ENCODE measurements around the gene STK25. TPM values are rescaled to one million over a fixed set of nuclear protein-coding genes. Genes with fewer than 3 reads are reported as not detected.

The STK25 gene
- 132 and 171 TPM in 2 replicates for total RNA-seq (2014; rRNA removed; shearing (Covaris generic))

GRCh38 chr2:241508240-241509154, at the start of gene STK25:
Gene STK25, minus strand, starts transcription at chr2:241508584. Its CDS starts 549 bp downstream, at chr2:241508035.
- DNase-seq, result peak; percentile 99
- H3K4me3 ChIP-seq, result peak within 1 kb of the TSS; percentile 69
- H3K4me1 ChIP-seq, result peaks cover 22% of the 10 kb centered on the region
- H3K27ac ChIP-seq, result peak within 1 kb of the TSS; percentile 50
- H3K9me3 ChIP-seq (replicated peaks), result no peaks in the 10 kb centered on the region
- no peaks in the 10 kb centered on the region for H3K27me3 ChIP-seq
- H3K36me3 ChIP-seq, result peaks cover 4% of the 10 kb centered on the region; the same call in 1 of the 2 replicates

DNA sequence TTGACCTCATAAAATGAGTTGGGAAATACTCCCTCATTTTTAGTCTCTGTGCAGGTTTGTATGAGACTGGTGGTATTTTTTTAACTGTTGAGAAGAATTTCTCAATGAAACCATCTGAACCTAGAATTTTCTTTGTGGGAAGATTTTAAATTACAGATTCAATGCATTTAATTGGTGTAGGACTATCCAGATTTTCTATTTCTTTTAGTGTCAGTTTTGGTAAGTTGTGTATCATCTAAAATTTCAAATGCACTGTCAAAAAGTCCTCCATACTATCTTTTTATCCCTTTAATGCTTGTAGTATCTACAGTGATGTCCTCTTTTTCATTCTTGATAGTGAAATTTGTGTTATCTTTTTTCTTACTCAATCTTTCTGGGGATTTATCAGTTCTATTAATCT, 48.4 kb upstream of the STK25 start:
- Histone ChIP-seq H3K27me3 (no peaks in the 10 kb centered on the region), H3K4me1 (peaks cover under 1% of the 10 kb centered on the region), H3K27ac (no peak overlapping the region), H3K9me3 (replicated peaks) (peaks cover 5% of the 10 kb centered on the region; the same call in 1 of the 2 replicates), H3K4me3 (no peak overlapping the region), H3K36me3 (no peaks in the 10 kb centered on the region)
- DNase-seq, result no peak

DNA sequence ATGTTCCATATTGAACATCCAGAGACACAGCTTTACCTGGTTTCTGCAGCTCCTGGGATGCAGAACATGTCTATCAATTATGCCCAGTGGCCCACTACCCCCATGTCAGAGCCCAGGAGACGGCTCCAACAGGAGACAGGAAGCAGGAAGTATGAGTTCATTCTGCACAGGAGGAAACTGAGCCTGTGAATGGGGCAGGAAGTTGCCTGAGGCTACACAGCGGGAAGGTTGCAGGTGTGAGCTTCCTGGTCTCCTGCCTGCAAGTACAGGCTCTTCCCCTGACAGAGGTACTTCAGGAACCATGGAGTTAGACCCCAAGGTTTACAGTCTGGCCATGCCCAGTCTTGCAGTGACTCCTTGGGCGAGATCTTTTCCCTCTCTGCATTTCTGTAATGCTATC, 47.3 kb upstream of the STK25 start:
- no peak for DNase-seq

DNA sequence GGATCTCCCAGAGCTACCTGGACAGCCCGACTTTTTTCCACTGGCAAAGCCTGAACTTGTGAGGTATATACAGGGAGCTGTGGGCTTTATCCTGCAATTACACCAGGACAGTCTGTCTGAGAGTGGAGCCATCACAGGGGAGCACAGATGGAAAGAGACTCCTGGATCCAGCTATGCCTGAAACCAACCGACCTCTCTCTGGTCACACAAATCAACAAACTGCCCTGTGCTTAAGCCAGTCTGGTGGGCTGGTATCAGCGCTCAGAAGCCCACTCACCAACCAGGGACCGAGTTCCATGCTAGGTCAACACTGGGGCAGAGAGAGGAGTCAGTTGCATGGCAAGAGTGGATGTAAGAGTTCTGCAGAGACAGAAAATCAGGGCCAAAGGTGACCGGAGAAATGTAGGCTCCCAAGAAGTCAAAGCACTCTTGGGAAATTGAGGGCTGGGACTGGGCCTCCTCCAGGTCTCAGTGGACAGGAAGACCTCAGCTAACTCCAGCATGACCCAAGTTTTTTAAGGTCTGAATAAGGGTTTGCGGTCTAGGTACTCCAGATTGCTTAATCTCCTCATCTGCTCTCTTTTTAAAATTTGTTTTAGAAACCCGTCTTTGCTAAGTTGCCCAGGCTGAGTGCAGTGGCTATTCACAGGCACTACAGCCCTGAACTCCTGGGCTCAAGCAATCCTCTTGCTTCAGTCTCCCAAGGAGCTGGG, 46.4 kb upstream of the STK25 start:
- no peak for DNase-seq
- peaks cover 5% of the 10 kb centered on the region; the same call in 1 of the 2 replicates for H3K9me3 ChIP-seq (replicated peaks)
- no peaks in the 10 kb centered on the region for H3K27me3 ChIP-seq
- no peaks in the 10 kb centered on the region for H3K36me3 ChIP-seq
- peaks cover 4% of the 10 kb centered on the region; the same call in 1 of the 2 replicates for H3K4me1 ChIP-seq
- H3K27ac ChIP-seq, result no peak overlapping the region
- H3K4me3 ChIP-seq, result no peak overlapping the region

More for the DNA sequence above, 47.3 kb upstream of the STK25 start:
- Histone ChIP-seq H3K9me3 (replicated peaks) (peaks cover 5% of the 10 kb centered on the region; the same call in 1 of the 2 replicates), H3K4me1 (no peaks in the 10 kb centered on the region; the same call in 1 of the 2 replicates), H3K27ac (no peak overlapping the region), H3K4me3 (no peak overlapping the region), H3K27me3 (no peaks in the 10 kb centered on the region), H3K36me3 (no peaks in the 10 kb centered on the region)

DNA sequence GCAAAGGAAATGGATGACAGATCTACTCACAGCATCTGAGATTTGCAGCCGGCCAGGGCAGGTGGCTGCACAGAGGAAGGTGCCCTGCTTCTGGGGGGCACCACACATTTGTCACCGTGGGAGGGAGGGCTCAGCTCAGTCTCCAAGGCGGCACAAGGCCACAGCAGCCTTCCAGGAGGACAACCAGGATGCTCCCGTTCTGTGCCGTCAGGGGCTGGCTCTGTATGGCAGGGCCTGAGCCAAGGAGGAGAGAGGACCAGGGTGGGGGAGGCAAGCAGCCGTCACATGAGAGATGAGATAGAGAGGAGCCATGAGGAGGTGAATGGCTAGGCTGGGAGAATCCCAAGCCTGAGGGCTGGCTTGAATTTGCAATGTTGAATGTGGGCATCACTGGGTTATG, 45.6 kb upstream of the STK25 start:
- DNase-seq, result no peak
- Histone ChIP-seq H3K4me3 (no peak overlapping the region), H3K27me3 (no peaks in the 10 kb centered on the region), H3K36me3 (no peaks in the 10 kb centered on the region), H3K4me1 (peaks cover 4% of the 10 kb centered on the region; the same call in 1 of the 2 replicates), H3K9me3 (replicated peaks) (peaks cover 5% of the 10 kb centered on the region; the same call in 1 of the 2 replicates), H3K27ac (no peak overlapping the region)

DNA sequence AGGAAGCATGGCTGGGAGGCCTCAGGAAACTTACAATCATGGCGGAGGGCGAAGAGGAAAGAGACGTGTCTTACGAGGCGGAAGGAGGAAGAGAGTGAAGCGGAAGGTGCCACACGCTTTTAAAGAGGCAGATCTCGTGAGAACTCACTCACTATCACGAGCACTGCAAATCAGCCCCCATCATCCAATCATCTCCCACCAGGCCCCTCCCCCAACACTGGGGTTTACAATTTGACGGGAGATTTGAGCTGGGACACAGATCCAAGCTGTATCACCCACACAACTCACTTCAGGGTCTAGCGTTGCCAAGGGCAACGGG, 45.1 kb upstream of the STK25 start:
- Histone ChIP-seq H3K4me1 (peaks cover 4% of the 10 kb centered on the region; the same call in 1 of the 2 replicates), H3K27ac (no peak overlapping the region), H3K4me3 (no peak overlapping the region), H3K27me3 (no peaks in the 10 kb centered on the region), H3K9me3 (replicated peaks) (peaks cover 5% of the 10 kb centered on the region; the same call in 1 of the 2 replicates), H3K36me3 (no peaks in the 10 kb centered on the region)
- no peak for DNase-seq

DNA sequence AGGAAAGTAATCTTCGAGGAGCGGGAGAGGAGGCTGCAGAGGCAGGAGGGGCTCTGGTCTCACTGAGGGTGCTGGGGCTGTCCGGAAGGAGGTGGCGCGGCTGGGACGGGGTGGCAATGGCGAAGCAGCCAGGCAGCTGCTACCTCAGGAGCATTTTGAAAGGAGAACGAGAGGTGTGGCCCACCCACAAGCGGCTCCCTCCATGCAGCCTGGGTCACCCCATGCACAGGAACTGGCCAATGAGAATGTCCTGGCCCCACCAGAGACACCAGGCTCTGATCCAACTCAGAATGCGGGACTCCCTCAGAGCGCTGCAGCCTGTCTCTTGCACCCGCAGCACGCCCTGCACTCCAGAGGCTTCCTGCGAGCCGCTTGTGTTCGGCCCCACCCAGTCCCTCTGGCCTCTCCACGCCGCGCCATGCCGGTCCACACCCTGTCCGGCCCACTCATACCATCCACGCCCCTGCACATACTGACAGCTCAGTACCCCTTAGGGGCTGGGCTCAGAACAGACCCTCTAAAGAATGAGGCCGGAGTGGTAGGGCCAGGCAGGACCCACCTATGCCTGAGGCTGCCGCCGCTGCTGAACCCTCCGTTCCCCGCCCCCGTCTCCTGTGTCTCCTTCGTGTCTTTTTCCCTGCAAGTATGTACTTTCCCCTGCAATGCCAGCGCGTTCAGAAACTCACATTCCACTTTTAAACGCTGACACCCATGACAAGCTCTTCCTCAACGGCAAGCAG, 43.8 kb upstream of the STK25 start:
- Histone ChIP-seq H3K4me1 (peaks cover 13% of the 10 kb centered on the region; the same call in 1 of the 2 replicates), H3K9me3 (replicated peaks) (0 out of 2 replicates have a peak, but pooled peaks cover 5% of the 10 kb centered on the region), H3K27ac (no peak overlapping the region), H3K36me3 (no peaks in the 10 kb centered on the region), H3K27me3 (no peaks in the 10 kb centered on the region), H3K4me3 (no peak overlapping the region)
- no peak for DNase-seq

DNA sequence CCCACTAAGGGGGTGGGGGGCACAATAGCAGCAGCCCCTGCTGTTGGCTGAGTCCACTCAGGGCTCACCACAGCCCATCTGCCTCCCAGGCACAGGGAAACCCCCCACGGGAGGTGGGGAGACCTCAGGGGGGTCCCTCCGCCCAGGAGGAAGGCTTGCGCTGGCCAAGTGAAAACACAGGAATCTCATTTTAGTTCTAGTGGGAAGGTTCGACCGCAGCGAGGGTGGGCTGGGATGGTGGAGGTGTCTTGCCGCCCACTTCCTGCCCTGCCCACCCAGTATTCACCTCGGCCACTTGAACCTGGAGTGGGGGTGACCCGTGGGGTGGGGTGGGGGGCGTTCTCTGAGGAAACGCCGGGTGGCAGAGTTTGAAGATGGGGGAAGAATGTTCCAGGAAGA, 43.2 kb upstream of the STK25 start:
- DNase-seq, result no peak
- H3K4me3 ChIP-seq, result no peak overlapping the region
- peaks cover 17% of the 10 kb centered on the region for H3K4me1 ChIP-seq
- 0 out of 2 replicates have a peak, but pooled peaks cover 1% of the 10 kb centered on the region for H3K9me3 ChIP-seq (replicated peaks)
- H3K27me3 ChIP-seq, result no peaks in the 10 kb centered on the region
- H3K36me3 ChIP-seq, result no peaks in the 10 kb centered on the region
- H3K27ac ChIP-seq, result no peak overlapping the region

DNA sequence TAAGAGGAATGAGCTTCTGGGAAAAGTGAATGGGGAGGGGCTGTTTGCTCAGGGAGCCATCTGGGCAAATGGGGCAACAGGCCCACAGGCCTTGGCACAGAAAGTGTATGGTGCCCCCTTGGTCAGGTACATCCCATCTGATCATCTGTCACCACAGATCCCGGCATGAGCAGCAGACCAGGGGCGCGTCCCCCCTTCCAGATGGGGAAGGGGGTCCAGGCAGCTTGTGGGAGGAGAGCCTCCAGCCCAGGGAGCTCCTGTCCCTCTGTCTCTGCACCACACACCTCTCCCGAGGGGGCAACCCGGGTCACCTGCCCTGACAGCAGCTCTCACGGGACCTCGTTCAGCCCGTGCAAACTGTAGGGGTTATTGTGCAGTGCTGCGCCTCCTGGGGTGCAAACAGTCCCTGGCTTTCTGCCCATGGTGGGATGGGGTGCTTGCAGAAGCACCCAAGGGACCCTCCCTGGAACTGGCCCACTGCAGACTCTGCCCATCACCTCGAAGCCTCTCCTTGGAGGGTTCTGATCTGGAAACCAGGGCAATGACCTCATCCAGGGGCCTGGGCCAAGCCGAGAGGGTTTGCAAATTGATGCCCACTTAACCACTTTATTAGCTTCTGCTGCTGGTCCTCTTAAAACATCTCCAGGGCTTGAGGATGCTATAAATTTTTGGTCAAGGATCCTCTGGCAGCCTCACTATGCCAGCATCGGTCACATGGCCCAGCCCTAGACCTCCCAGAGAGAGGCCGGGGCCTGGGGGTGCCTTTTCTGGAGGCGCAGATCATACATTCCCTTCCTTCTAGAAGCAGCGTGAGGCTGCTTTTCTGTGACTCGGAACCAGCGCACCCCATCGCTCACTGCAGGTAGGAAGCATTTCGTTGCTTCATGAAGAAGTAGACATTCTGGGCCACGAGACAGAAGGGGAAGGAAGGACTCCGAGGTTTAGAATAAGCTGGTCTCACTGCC, 42.5 kb upstream of the STK25 start:
- no peak for DNase-seq
- Histone ChIP-seq H3K36me3 (no peaks in the 10 kb centered on the region), H3K4me3 (no peak overlapping the region), H3K9me3 (replicated peaks) (no peaks in the 10 kb centered on the region), H3K27ac (no peak overlapping the region), H3K27me3 (no peaks in the 10 kb centered on the region), H3K4me1 (peaks cover 24% of the 10 kb centered on the region)

GRCh38 chr2:241548451-241548835, 40.1 kb upstream of the STK25 start:
- H3K27ac ChIP-seq, result no peak overlapping the region
- DNase-seq, result no peak
- H3K36me3 ChIP-seq, result no peaks in the 10 kb centered on the region
- no peaks in the 10 kb centered on the region for H3K9me3 ChIP-seq (replicated peaks)
- H3K4me3 ChIP-seq, result no peak overlapping the region
- no peaks in the 10 kb centered on the region for H3K27me3 ChIP-seq
- H3K4me1 ChIP-seq, result peaks cover 46% of the 10 kb centered on the region

DNA sequence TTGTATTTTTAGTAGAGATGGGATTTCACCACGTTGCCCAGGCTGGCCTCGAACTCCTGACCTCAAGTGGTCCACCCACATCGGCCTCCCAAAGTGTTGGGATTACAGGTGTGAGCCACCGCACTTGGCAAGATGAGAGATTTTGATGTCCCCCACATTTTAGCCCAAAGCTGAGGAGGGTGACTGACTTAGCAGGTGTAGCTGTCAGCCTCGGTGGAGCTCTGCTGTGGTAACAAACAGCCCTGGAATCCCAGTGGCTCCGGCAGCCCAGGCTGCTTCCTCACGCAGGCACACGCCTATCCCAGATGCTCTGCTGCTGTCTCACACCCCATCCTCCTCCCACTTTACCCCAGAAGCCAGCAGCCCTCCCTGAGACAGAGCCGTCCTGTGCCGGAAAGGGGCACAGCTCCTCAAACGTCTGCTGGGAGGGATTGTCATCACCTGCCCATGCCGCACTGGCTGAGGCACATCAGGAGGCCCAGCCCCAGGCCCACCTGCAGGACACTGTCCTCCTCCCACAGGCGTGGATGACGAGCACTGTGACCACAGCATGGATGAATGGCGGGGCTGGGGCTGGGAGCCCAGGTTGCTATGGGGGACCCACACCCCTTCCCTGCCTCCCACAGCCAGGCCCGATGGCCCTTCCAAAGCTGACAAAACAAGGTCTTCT, 39.5 kb upstream of the STK25 start:
- Histone ChIP-seq H3K27me3 (no peaks in the 10 kb centered on the region), H3K36me3 (no peaks in the 10 kb centered on the region), H3K9me3 (replicated peaks) (no peaks in the 10 kb centered on the region), H3K4me3 (peak overlapping the region; percentile 39; the same call in 1 of the 2 replicates), H3K27ac (peak overlapping the region; percentile 95), H3K4me1 (peaks cover 46% of the 10 kb centered on the region)
- DNase-seq, result no peak

GRCh38 chr2:241546771-241547498, 38.6 kb upstream of the STK25 start:
- peak overlapping the region; percentile 95 for H3K27ac ChIP-seq
- peak; percentile 89 to 94 for DNase-seq
- H3K36me3 ChIP-seq, result no peaks in the 10 kb centered on the region
- no peaks in the 10 kb centered on the region for H3K27me3 ChIP-seq
- H3K4me3 ChIP-seq, result peak overlapping the region; percentile 39
- H3K4me1 ChIP-seq, result peaks cover 46% of the 10 kb centered on the region
- no peaks in the 10 kb centered on the region for H3K9me3 ChIP-seq (replicated peaks)
